Breast epithelium (tissue), 3 donors: ENCODE data around the gene PHIP.

Experiments
- POLR2A ChIP-seq: fragments of 450-650 bp; IDR thresholded peaks from one replicate; pipeline ENCODE4 v1.6.1; 2016; ENCODE audit warnings: antibody characterized with exemption, mild to moderate bottlenecking, moderate library complexity
- POLR2AphosphoS5 ChIP-seq, 3 donors: sonication (generic); formaldehyde crosslinking; IDR thresholded peaks; one replicate each; pipeline ENCODE4 v1.6.1; 2017; ENCODE audit warnings: antibody characterized with exemption in 3 of 3
- TF ChIP-seq, protein P1 (sequence below), 3 donors: fragments of 450-650 bp; IDR thresholded peaks; one replicate each; pipeline ENCODE4 v1.5.1; 2016 to 2017; ENCODE audit warnings: antibody characterized with exemption in 3 of 3, mild to moderate bottlenecking in 3 of 3, moderate library complexity in 3 of 3

DNA sequence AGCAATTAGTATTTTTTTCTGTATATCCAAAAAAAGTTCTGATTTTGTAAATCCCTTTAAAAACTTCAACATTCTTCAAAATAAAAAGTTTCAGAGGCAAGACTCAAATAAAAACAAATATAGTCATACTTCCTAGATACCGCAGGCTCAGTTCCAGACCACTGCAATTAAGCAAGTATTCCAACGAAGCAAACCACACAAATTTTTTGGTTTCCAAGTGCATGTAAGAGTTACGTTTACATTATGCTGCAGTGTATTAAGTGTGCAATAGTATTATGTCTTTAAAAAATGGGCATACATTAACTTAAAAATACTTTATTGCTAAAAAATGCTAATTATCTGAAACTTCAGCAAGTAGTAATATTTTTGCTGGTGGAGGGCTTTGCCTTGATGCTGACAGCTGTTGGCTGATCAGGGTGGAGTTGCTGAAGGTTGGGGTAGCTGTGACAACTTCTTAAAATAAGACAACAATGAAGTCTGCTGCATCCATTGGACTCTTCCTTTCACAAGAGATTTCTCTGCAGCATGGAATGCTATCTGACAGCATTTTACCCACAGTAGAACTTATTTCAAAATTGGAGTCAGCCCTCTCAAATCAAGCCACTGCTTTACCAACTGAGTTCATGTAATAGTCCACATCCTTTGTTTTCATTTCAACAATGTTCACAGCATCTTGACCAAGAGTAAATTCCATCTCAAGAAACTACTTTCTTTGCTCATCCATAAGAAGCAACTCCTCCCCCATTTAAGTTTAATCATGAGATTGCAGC, 46.0 kb downstream of the PHIP start:
- TF ChIP-seq, protein P1, sequence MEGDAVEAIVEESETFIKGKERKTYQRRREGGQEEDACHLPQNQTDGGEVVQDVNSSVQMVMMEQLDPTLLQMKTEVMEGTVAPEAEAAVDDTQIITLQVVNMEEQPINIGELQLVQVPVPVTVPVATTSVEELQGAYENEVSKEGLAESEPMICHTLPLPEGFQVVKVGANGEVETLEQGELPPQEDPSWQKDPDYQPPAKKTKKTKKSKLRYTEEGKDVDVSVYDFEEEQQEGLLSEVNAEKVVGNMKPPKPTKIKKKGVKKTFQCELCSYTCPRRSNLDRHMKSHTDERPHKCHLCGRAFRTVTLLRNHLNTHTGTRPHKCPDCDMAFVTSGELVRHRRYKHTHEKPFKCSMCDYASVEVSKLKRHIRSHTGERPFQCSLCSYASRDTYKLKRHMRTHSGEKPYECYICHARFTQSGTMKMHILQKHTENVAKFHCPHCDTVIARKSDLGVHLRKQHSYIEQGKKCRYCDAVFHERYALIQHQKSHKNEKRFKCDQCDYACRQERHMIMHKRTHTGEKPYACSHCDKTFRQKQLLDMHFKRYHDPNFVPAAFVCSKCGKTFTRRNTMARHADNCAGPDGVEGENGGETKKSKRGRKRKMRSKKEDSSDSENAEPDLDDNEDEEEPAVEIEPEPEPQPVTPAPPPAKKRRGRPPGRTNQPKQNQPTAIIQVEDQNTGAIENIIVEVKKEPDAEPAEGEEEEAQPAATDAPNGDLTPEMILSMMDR (IDR thresholded peaks at IDR 0.05): no peak
- TF ChIP-seq POLR2AphosphoS5 (IDR thresholded peaks at IDR 0.05) (no peak), POLR2A (no peak)
